ENCODE results near the gene EGFL8. TPM values are rescaled to one million over a fixed set of nuclear protein-coding genes. Genes with fewer than 3 reads are reported as not detected.
A peak's percentile ranks its signal among the peaks of the same experiment; 100 is the strongest.

EGFL8 gene
- total and polyA plus RNA-seq, 9 of the 15 experiments (the other 6 are each of a cell fraction or from before 2014, with no cell fraction given), result 2.2 to 47.4 (median 14.2) TPM

- TF ChIP-seq SFPQ (IDR thresholded peaks at IDR 0.05; ENCODE audit: low read depth, low read length) (no peak), HDGF (IDR thresholded peaks at IDR 0.05) (peak; percentile 63; the same call in 1 of the 2 replicates), CAMTA2 (CRISPR knock-in tag; conservative IDR thresholded peaks at IDR 0.05) (no peak), NCOR1 (IDR thresholded peaks at IDR 0.05) (no peak), HMGN3 (IDR thresholded peaks at IDR 0.05; ENCODE audit: borderline replicate concordance, extremely low read depth, insufficient read length, low read depth, low read length) (no peak), KLF10 (CRISPR knock-in tag; IDR thresholded peaks at IDR 0.05) (no peak), HMG20A (CRISPR knock-in tag; conservative IDR thresholded peaks at IDR 0.05) (no peak), SMC3 (conservative IDR thresholded peaks at IDR 0.05; ENCODE audit: insufficient read depth, low read depth, low read length) (no peak), SOX6 (IDR thresholded peaks at IDR 0.05) (0 out of 2 replicates have a peak, but pooled peaks have one; percentile 4), ZMIZ1 (IDR thresholded peaks at IDR 0.05; ENCODE audit: low read depth in 2 of 2, low read length in 2 of 2) (no peak), PRPF4 (IDR thresholded peaks at IDR 0.05; ENCODE audit: insufficient read depth, low read depth, low read length, poor library complexity, severe bottlenecking) (no peak), C11orf30 (IDR thresholded peaks at IDR 0.05; ENCODE audit: low read depth) (peak; percentile 100), USF2 (CRISPR knock-in tag; IDR thresholded peaks at IDR 0.05) (no peak), RAD21 (CRISPR knock-in tag; conservative IDR thresholded peaks at IDR 0.05 in 1 of 2, IDR thresholded peaks at IDR 0.05 in 1 of 2) (no peak)
- TF ChIP-seq, protein P1, sequence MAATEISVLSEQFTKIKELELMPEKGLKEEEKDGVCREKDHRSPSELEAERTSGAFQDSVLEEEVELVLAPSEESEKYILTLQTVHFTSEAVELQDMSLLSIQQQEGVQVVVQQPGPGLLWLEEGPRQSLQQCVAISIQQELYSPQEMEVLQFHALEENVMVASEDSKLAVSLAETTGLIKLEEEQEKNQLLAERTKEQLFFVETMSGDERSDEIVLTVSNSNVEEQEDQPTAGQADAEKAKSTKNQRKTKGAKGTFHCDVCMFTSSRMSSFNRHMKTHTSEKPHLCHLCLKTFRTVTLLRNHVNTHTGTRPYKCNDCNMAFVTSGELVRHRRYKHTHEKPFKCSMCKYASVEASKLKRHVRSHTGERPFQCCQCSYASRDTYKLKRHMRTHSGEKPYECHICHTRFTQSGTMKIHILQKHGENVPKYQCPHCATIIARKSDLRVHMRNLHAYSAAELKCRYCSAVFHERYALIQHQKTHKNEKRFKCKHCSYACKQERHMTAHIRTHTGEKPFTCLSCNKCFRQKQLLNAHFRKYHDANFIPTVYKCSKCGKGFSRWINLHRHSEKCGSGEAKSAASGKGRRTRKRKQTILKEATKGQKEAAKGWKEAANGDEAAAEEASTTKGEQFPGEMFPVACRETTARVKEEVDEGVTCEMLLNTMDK (IDR thresholded peaks at IDR 0.05; ENCODE audit: borderline replicate concordance, insufficient read depth, low read depth, low read length, poor library complexity, severe bottlenecking), result no peak
Measured at GRCh38 chr6:32177788-32178546, 13.6 kb downstream of the EGFL8 start, which contains the start of gene RNF5 (continued).

Measured in K562 (cell line).